Rectal smooth muscle tissue (tissue), 1 donor: ENCODE results near the gene ZSWIM3.
A peak's percentile ranks its signal among the peaks of the same experiment; 100 is the strongest.

Experiments
- H3K27ac ChIP-seq: one replicate; pipeline ENCODE4 v1.7.0; 2013; ENCODE audit warnings: low read depth, low read length, inconsistent platforms
- H3K27me3 ChIP-seq: one replicate; pipeline ENCODE4 v1.7.0; 2013; ENCODE audit warnings: low read length; ENCODE audit not compliant: control insufficient read depth, insufficient read depth
- H3K36me3 ChIP-seq: one replicate; pipeline ENCODE4 v1.7.0; 2013; ENCODE audit warnings: low read length; ENCODE audit not compliant: control insufficient read depth, insufficient read depth
- H3K4me1 ChIP-seq: one replicate; pipeline ENCODE4 v1.7.0; 2013; ENCODE audit warnings: low read length; ENCODE audit not compliant: control insufficient read depth, insufficient read depth
- H3K4me3 ChIP-seq: one replicate; pipeline ENCODE4 v1.7.0; 2013; ENCODE audit warnings: low read length
- H3K9ac ChIP-seq: one replicate; pipeline ENCODE4 v1.7.0; 2013; ENCODE audit warnings: low read length

ZSWIM3 gene

DNA sequence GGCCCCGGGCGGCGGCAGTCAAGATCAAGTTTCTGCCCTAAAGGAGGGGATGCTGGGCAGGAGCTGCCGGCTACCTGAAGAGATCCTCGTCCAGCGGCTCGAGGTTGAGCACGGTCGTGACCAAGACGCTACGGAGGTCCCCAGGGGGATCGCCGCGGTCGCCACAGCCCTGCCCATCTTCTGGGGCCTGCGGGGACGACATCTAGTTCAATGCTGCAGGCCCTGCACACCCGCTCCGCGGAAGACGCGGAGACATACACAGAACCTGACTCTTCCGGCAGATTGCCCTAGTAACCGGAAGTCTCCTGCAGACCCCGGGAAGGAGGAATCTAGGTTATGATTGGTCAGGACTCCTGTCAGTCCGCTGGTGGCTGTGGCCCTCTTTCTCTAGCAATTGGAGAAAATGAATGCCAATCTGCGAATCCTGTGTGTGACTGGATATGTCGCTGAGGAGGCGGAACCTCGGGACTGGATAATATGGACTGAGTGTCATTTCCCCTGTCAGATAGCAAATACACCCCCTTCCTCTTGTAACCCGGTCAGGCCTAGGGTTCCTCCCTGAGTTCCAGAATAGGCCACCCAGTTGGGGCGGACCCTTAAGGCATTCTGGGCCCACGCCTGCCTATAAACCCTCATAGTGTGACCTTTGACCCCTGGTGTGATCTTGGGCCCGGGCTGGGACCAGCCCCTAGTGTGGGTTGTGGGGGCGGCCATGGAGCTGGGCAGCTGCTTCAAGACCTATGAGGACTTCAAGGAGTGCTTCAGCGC is at the start of gene ZSWIM3, which contains the start of gene ACOT8:
TSS of gene ZSWIM3 (plus strand) at position 501 of the 768 bp plus-strand sequence. CDS start at position 713, 212 bp downstream.
TSS of gene ACOT8 (minus strand) at position 279 of the 768 bp plus-strand sequence. CDS start at position 202, 77 bp downstream.
- peak within 1 kb of the TSS; percentile 96 for H3K4me3 ChIP-seq
- peaks cover 20% of the 10 kb centered on the region for H3K4me1 ChIP-seq
- H3K27me3 ChIP-seq = no peaks in the 10 kb centered on the region
- no peaks in the 10 kb centered on the region for H3K36me3 ChIP-seq
- peak within 1 kb of the TSS; percentile 82 for H3K9ac ChIP-seq
- peak within 1 kb of the TSS; percentile 88 for H3K27ac ChIP-seq

DNA sequence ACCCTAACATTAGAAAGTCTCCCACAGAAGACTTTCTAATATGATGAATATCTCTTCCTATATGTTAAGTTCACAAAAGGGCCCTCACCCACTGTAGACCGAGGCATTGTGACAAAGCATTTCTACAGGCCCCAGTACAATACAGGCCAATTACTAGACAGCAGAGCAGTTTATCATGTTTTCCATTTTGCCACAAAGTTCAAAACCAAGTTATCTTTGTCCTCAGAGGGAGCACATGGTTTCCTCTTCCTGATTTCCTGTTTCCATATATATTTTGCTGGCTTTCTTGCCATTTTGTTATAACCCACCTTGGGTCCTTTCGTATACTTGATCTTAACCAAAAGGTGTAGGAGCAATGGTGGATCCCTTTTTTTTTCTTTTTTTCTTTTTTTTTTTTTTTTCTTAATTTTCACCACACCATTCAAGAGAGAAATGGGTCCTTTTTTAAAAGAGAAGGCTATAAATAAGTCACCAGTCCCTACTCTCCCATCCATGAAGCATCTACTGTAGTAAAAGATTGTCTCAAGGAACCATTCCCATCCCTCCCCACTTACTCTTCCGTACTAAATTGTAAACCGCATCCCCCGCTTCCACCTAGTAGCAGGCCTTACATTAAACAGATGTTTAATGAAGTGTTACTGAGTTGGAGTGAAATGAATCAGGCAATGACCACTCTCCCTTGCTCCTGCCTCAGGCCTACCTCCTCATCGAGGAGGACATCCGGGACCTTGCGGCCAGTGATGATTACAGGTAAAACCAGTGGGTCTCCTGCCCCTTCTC is 47.0 kb upstream of the ZSWIM3 start:
- Histone ChIP-seq H3K27ac (no peak overlapping the region), H3K9ac (no peak overlapping the region), H3K36me3 (peaks cover 28% of the 10 kb centered on the region), H3K27me3 (no peaks in the 10 kb centered on the region), H3K4me3 (no peak overlapping the region), H3K4me1 (peaks cover 4% of the 10 kb centered on the region)

DNA sequence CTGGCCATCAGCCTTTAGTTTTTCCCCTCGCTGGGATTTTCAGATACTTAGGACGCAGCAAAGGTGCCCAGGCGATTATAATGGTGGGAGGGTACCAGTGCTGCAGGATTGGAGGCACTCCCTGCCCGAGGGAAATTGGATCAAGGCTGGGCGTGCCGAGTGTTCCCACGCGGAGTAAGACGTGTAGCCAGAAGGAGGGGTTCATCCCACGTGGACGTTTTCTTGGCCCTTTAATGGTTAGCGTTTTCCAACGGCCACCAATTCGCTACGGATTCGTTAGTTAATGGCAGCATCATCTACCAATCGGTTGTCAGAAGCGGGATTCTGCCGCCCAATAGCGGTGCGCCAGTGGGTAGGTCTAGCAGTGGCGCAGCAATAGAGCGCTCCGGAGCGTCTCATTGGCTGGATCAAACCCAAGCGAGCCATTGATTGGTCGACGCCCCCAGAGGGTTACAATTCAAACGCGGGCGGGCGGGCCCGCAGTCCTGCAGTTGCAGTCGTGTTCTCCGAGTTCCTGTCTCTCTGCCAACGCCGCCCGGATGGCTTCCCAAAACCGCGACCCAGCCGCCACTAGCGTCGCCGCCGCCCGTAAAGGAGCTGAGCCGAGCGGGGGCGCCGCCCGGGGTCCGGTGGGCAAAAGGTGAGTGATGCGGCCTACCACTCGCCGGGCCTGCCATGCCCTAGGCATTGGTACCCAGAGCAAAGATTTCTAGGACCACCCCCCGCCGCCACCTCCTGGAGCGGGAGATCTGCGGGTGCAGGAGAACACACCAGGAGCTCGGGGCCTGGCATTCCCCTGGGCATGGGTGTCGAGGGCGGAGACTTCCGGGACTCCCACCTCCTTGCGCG is 45.0 kb upstream of the ZSWIM3 start, which contains the start of gene UBE2C:
TSS of gene UBE2C (plus strand) at position 488 of the 849 bp plus-strand sequence. CDS start at position 540, 52 bp downstream.
- Histone ChIP-seq H3K27me3 (no peaks in the 10 kb centered on the region), H3K4me3 (peak within 1 kb of the TSS; percentile 68), H3K4me1 (peaks cover 4% of the 10 kb centered on the region), H3K9ac (no peak within 1 kb of the TSS), H3K36me3 (peaks cover 20% of the 10 kb centered on the region), H3K27ac (peak within 1 kb of the TSS; percentile 19)

DNA sequence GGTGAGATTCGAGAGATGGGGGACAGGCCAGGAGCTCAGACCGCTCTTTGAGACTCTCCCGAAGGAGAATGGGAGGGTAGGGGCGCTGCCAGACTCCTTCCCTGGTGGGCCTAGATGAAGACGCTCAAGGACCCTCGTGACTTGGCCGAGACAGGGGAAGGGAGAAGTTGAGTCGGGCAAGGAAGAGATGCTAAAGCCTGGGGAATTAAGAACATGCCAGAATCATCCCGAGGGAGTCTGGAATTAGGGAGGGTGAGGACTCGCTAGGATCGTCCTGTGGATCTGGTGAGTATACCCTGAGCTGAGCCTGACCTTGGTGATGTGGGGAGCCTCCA is 44.4 kb upstream of the ZSWIM3 start:
- H3K9ac ChIP-seq = no peak overlapping the region

DNA sequence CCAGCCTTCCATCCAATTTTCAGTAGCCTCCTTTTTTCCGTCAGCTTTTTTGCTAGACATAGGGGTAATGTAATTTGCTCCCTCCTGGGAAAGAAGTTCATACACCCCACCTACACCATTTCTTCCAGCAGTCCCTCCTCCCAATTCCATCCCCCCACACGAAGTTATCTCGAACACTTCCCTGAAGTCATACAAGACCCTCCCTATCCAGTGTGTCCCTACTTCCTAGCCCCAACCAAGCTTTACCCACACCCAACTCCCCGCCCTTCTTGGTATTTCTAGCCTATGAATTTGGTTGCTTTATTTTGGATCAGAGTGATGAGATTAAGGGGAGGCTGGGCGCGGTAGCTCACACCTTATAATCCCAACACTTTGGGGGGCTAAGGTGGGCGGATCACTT is 43.9 kb upstream of the ZSWIM3 start:
- peaks cover 4% of the 10 kb centered on the region for H3K4me1 ChIP-seq
- H3K9ac ChIP-seq = no peak overlapping the region
- peaks cover 19% of the 10 kb centered on the region for H3K36me3 ChIP-seq
- no peak overlapping the region for H3K4me3 ChIP-seq
- H3K27ac ChIP-seq = no peak overlapping the region
- no peaks in the 10 kb centered on the region for H3K27me3 ChIP-seq

More for the DNA sequence above, 44.4 kb upstream of the ZSWIM3 start:
- peaks cover 4% of the 10 kb centered on the region for H3K4me1 ChIP-seq
- peak overlapping the region; percentile 68 for H3K4me3 ChIP-seq
- H3K27me3 ChIP-seq = no peaks in the 10 kb centered on the region
- H3K36me3 ChIP-seq = peaks cover 20% of the 10 kb centered on the region
- no peak overlapping the region for H3K27ac ChIP-seq

DNA sequence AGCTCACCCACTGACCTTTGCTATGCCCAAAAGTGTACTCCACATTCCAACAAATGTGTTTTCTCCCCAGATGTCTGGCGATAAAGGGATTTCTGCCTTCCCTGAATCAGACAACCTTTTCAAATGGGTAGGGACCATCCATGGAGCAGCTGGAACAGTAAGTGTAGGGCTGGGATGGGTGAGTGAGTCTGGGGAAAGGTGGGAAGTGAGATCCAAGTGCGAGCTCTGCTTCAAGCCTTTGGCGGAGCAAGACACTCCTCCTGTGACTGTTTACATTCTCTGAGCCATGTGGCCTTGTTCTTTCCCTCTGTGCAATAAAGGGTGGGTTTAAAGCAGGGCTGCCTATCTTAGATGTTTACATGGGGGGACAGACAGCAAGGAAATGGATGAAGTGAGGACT is 43.1 kb upstream of the ZSWIM3 start:
- H3K27me3 ChIP-seq = no peaks in the 10 kb centered on the region
- no peak overlapping the region for H3K4me3 ChIP-seq
- peaks cover 13% of the 10 kb centered on the region for H3K36me3 ChIP-seq
- no peak overlapping the region for H3K27ac ChIP-seq
- H3K9ac ChIP-seq = no peak overlapping the region
- H3K4me1 ChIP-seq = peaks cover 4% of the 10 kb centered on the region

DNA sequence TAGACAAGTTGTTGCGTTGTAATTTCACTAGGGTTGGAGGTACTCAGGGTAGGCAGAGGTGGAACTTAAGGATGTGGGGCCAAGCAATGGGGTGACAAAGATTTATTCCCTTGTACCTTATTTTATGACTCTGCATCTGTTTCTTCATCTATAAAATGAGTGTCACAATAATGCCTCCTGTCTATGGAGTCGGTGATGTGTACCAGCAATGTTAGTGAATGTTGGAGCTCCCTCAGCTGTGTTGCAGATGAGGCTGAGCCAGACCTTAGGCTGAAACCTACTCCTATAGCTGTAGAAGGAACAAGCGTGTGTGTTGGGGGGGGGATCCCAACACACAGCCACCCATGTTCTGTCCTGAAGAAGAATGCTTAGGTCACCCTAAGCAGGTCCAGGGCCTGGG is 40.5 kb upstream of the ZSWIM3 start:
- H3K36me3 ChIP-seq = peaks cover 2% of the 10 kb centered on the region
- H3K4me1 ChIP-seq = peaks cover 4% of the 10 kb centered on the region
- H3K27me3 ChIP-seq = no peaks in the 10 kb centered on the region
- H3K4me3 ChIP-seq = no peak overlapping the region
- H3K27ac ChIP-seq = no peak overlapping the region
- no peak overlapping the region for H3K9ac ChIP-seq

DNA sequence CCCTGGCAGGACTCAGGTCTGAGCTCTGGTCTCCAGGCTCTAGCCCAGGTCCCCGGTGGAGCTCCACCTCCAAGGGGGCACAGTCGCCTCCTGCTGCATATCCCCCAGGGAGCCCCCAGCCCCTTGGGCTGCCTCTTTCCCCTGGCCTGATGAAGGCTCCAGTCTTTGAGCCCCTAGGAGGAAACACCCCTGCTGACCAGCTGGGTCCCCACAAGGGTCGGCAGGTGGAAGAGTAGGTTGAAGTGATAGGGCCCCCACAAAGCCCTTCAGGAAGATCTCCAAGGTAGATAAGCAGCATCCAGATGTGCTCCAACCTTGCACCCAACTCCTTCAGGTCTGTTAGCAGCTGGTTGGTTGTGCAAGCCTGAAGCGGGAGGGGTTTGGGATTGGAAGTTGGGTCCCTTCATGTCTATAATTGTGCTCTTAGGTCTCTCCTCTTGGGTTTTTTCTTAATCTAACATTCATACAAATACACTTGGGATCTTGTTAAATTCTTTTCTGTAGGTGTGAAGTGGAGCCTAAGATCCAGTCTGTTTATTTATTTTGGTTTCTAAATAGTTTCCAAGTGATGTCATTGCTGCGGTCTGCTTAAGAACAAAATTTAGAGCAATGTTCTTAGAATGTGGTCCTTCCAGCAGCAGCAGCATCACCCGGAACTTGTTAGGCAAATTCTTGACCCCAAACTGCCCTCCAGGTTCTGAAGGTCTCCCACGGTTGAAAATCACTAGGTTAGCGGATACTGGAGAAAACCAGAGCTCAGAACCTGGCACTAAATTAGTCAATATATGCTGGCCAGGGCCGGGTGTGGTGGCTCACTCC is 39.8 kb upstream of the ZSWIM3 start:
- peaks cover 2% of the 10 kb centered on the region for H3K36me3 ChIP-seq
- no peak overlapping the region for H3K27ac ChIP-seq
- H3K4me3 ChIP-seq = no peak overlapping the region

DNA sequence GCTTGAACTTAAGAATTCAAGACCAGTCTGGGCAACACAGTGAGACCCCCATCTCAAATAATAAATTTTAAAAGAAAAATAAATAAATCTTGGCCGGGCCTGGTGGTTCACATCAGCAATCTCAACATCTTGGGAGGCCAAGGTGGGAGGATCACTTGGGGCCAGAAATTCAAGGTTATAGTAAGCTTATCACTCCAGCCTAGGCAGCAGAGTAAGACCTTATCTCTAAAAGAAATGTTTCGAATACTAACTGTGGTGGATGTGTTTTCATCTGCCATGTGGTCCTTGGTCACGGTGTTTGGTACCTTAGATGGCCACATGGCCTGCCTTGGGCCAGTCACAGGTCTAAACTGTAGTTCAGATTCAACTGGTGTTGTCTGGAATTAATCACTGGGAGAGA is 39.2 kb upstream of the ZSWIM3 start:
- no peak overlapping the region for H3K27ac ChIP-seq

More for the DNA sequence above, 39.8 kb upstream of the ZSWIM3 start:
- Histone ChIP-seq H3K9ac (no peak overlapping the region), H3K4me1 (peaks cover 3% of the 10 kb centered on the region), H3K27me3 (no peaks in the 10 kb centered on the region)

DNA sequence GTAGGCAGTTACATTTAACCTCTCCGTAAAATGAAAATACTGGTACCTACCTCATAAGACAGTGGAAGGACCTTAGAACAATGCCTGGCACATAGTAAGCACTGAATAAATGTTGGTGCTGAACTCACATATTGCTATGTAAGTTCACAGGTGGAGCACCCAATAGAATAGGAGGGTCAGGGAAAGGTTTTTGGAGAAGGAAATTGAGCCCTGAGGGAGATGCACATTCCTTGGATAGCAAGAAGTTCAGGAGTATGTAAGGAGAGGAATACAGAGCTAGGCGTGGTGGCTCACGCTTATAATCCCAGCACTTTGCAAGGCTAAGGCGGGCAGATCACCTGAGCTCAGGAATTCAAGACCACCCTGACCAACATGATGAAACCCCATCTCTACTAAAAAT is 37.9 kb upstream of the ZSWIM3 start:
- Histone ChIP-seq H3K9ac (no peak overlapping the region), H3K27me3 (peaks cover 3% of the 10 kb centered on the region), H3K4me3 (no peak overlapping the region), H3K36me3 (peaks cover 2% of the 10 kb centered on the region), H3K27ac (no peak overlapping the region), H3K4me1 (no peaks in the 10 kb centered on the region)

More for the DNA sequence above, 39.2 kb upstream of the ZSWIM3 start:
- Histone ChIP-seq H3K4me3 (no peak overlapping the region), H3K9ac (no peak overlapping the region), H3K27me3 (peaks cover 2% of the 10 kb centered on the region), H3K36me3 (peaks cover 2% of the 10 kb centered on the region), H3K4me1 (no peaks in the 10 kb centered on the region)

DNA sequence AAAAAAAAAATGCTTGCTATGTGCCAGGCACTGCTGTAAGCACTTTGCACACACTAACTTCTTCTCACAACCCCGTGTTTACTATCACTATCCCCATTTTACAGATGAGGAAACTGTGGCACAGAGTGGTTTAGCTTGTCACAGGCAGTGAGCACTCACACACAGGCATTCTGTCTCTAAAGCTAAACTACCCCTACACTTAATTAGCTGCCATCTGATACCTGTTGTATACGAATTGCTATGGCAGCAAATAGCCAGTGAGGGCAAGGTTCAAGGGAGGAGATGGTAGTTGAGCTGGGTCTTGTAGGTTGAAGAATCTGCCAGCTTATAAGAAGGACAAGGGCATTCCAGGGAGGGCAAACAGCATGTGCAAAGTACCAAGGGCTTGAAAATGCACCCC is 35.5 kb upstream of the ZSWIM3 start:
- Histone ChIP-seq H3K4me3 (no peak overlapping the region), H3K27ac (no peak overlapping the region), H3K27me3 (peaks cover 3% of the 10 kb centered on the region), H3K36me3 (no peaks in the 10 kb centered on the region), H3K4me1 (peaks cover 11% of the 10 kb centered on the region), H3K9ac (no peak overlapping the region)
